PC-3 (cell line): Measurements from ENCODE around the gene CSNK1D. TPM values are rescaled to one million over a fixed set of nuclear protein-coding genes. Genes with fewer than 3 reads are reported as not detected.

ENCODE experiments used
- ATAC-seq: fragments of 200-7000 bp; cut with Tn5 transposase; 2 replicates; pipeline ENCODE4 v1.9.1; 2020; ENCODE audit warnings: mild to moderate bottlenecking, moderate library complexity
- BruUV-seq: library from RNA; stranded (reverse); fragments of 400-500 nt; replicated peaks from 2 replicates; lab custom pipeline; 2021; lab: Mats Ljungman, UMichigan
- CTCF ChIA-PET: fragments of 300-600 bp; sonication (Branson Sonifier 250); formaldehyde crosslinking; loops from one replicate; lab custom pipeline; 2022; ENCODE audit warnings: antibody characterized with exemption; lab: Charles Lee
- POLR2A ChIA-PET: fragments of 300-600 bp; sonication (Branson Sonifier 250); formaldehyde crosslinking; loops from one replicate; lab custom pipeline; 2022; ENCODE audit warnings: antibody characterized with exemption; ENCODE audit not compliant: unreplicated experiment; lab: Charles Lee
- DNase-seq: peaks from one replicate; pipeline ENCODE4 v3.0.0-alpha.2; 2015
- H2AFZ ChIP-seq: fragments of 300-600 bp; sonication (generic); 2 replicates; pipeline ENCODE4 v1.6.0; 2016; ENCODE audit warnings: antibody characterized with exemption, low read length
- H3F3A ChIP-seq: fragments of 300-600 bp; sonication (generic); one replicate; pipeline ENCODE4 v1.6.0; 2017; ENCODE audit warnings: antibody characterized with exemption, low read length, control low read depth, mild to moderate bottlenecking; ENCODE audit not compliant: unreplicated experiment
- H3K27ac ChIP-seq: fragments of 300-600 bp; sonication (generic); 2 replicates; pipeline ENCODE4 v1.5.1; 2016; ENCODE audit warnings: mild to moderate bottlenecking, low read length
- H3K27me3 ChIP-seq: fragments of 300-600 bp; sonication (generic); 2 replicates; pipeline ENCODE4 v1.6.1; 2016; ENCODE audit warnings: low read length, mixed read lengths
- H3K36me3 ChIP-seq: fragments of 300-600 bp; sonication (generic); 2 replicates; pipeline ENCODE4 v1.6.1; 2016; ENCODE audit warnings: low read depth, mixed run types, low read length, mixed read lengths
- H3K4me1 ChIP-seq: fragments of 300-600 bp; sonication (generic); 2 replicates; pipeline ENCODE4 v1.5.1; 2016; ENCODE audit warnings: low read length; ENCODE audit not compliant: insufficient read depth
- H3K4me2 ChIP-seq: fragments of 300-600 bp; sonication (generic); 2 replicates; pipeline ENCODE4 v1.6.0; 2016; ENCODE audit warnings: low read length
- H3K4me3 ChIP-seq: fragments of 300-600 bp; sonication (generic); 2 replicates; pipeline ENCODE4 v1.5.1; 2016; ENCODE audit warnings: mild to moderate bottlenecking, low read length, mixed read lengths
- H3K79me2 ChIP-seq: fragments of 300-600 bp; sonication (generic); 2 replicates; pipeline ENCODE4 v1.6.1; 2017; ENCODE audit warnings: low read length, mixed read lengths
- H3K9ac ChIP-seq: fragments of 300-600 bp; sonication (generic); 2 replicates; pipeline ENCODE4 v1.6.0; 2016; ENCODE audit warnings: mild to moderate bottlenecking, low read length
- H3K9me2 ChIP-seq: fragments of 300-600 bp; sonication (generic); replicated peaks from 2 replicates; pipeline ENCODE4 v1.6.1; 2016; ENCODE audit warnings: mixed run types, low read length, mixed read lengths
- H3K9me3 ChIP-seq: fragments of 300-600 bp; sonication (generic); 2 replicates; pipeline ENCODE4 v1.6.1; 2016; ENCODE audit warnings: low read length, mixed read lengths
- H4K20me1 ChIP-seq: fragments of 300-600 bp; sonication (generic); 2 replicates; pipeline ENCODE4 v1.6.1; 2016; ENCODE audit warnings: low read length, mixed read lengths
- EZH2 ChIP-seq: fragments of 300-600 bp; sonication (generic); IDR thresholded peaks from one replicate; pipeline ENCODE4 v1.6.1; 2017; ENCODE audit warnings: antibody characterized with exemption, mild to moderate bottlenecking, low read length; ENCODE audit not compliant: unreplicated experiment
- EZH2phosphoT487 ChIP-seq: fragments of 300-600 bp; sonication (generic); IDR thresholded peaks from 2 replicates; pipeline ENCODE4 v1.6.1; 2018; ENCODE audit warnings: mild to moderate bottlenecking, antibody characterized with exemption, low read length, borderline replicate concordance
- intact Hi-C: fragments of 100-400 bp; cut with micrococcal nuclease; formaldehyde crosslinking; loops from 2 replicates; pipeline ENCODE4 v1.9.0; 2023
- total RNA-seq: library from RNA; depleted of rRNA; stranded (reverse); fragments of >200 nt; gene quantifications from 2 replicates; pipeline ENCODE4 v1.2.3, GENCODE V29; 2014
- TF ChIP-seq, protein P1 (sequence below): fragments of 300-600 bp; sonication (generic); conservative IDR thresholded peaks from 2 replicates; pipeline ENCODE4 v1.5.1; 2017; ENCODE audit warnings: antibody characterized with exemption, low read depth, mild to moderate bottlenecking, low read length

The CSNK1D gene
- total RNA-seq, 1 experiment from 2014 or later, result 58.6 TPM

- H3K27me3 ChIP-seq, result no peaks in the 10 kb centered on the region
- H3F3A ChIP-seq, result no peaks in the 10 kb centered on the region
- POLR2A ChIA-PET, result no interaction called here
- H3K4me1 ChIP-seq, result peaks cover 31% of the 10 kb centered on the region
- H3K79me2 ChIP-seq, result peaks cover 14% of the 10 kb centered on the region
- CTCF ChIA-PET, result no interaction called here
- H2AFZ ChIP-seq, result no peak overlapping the region
- no peak overlapping the region for H3K27ac ChIP-seq
- BruUV-seq, result no TSS peak
- TF ChIP-seq EZH2 (no peak), EZH2phosphoT487 (no peak)
- TF ChIP-seq, protein P1, sequence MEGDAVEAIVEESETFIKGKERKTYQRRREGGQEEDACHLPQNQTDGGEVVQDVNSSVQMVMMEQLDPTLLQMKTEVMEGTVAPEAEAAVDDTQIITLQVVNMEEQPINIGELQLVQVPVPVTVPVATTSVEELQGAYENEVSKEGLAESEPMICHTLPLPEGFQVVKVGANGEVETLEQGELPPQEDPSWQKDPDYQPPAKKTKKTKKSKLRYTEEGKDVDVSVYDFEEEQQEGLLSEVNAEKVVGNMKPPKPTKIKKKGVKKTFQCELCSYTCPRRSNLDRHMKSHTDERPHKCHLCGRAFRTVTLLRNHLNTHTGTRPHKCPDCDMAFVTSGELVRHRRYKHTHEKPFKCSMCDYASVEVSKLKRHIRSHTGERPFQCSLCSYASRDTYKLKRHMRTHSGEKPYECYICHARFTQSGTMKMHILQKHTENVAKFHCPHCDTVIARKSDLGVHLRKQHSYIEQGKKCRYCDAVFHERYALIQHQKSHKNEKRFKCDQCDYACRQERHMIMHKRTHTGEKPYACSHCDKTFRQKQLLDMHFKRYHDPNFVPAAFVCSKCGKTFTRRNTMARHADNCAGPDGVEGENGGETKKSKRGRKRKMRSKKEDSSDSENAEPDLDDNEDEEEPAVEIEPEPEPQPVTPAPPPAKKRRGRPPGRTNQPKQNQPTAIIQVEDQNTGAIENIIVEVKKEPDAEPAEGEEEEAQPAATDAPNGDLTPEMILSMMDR, result no peak
- no peaks in the 10 kb centered on the region for H3K9me3 ChIP-seq
- no peak overlapping the region for H3K4me3 ChIP-seq
- H4K20me1 ChIP-seq, result no peaks in the 10 kb centered on the region
- ATAC-seq (no peak), DNase-seq (no peak)
- intact Hi-C loops, result no loop called here
- no peak overlapping the region for H3K4me2 ChIP-seq
- no peak overlapping the region for H3K9ac ChIP-seq
- H3K36me3 ChIP-seq, result no peaks in the 10 kb centered on the region
- no peaks in the 10 kb centered on the region for H3K9me2 ChIP-seq
Measured at GRCh38 chr17:82277851-82278250, 4.4 kb upstream of the CSNK1D start.

- no peaks in the 10 kb centered on the region for H3K9me2 ChIP-seq
- peaks cover 28% of the 10 kb centered on the region for H3K4me1 ChIP-seq
- H3F3A ChIP-seq, result no peaks in the 10 kb centered on the region
- no peak overlapping the region for H3K4me3 ChIP-seq
- TF ChIP-seq EZH2 (no peak), EZH2phosphoT487 (no peak)
- TF ChIP-seq, protein P1, result no peak
- ATAC-seq, result no peak
- no peaks in the 10 kb centered on the region for H3K9me3 ChIP-seq
- H3K79me2 ChIP-seq, result peaks cover 23% of the 10 kb centered on the region
- H4K20me1 ChIP-seq, result peaks cover 7% of the 10 kb centered on the region
- H3K27me3 ChIP-seq, result no peaks in the 10 kb centered on the region
- H3K36me3 ChIP-seq, result peaks cover 1% of the 10 kb centered on the region; the same call in 1 of the 2 replicates
- no TSS peak for BruUV-seq
- DNase-seq, result no peak
- intact Hi-C loops, result no loop called here
- no peak overlapping the region for H3K4me2 ChIP-seq
- CTCF ChIA-PET, result no interaction called here
- no peak overlapping the region for H2AFZ ChIP-seq
- H3K9ac ChIP-seq, result no peak overlapping the region
- H3K27ac ChIP-seq, result no peak overlapping the region
- POLR2A ChIA-PET, result no interaction called here
Measured at GRCh38 chr17:82276938-82277337, 3.4 kb upstream of the CSNK1D start.

DNA sequence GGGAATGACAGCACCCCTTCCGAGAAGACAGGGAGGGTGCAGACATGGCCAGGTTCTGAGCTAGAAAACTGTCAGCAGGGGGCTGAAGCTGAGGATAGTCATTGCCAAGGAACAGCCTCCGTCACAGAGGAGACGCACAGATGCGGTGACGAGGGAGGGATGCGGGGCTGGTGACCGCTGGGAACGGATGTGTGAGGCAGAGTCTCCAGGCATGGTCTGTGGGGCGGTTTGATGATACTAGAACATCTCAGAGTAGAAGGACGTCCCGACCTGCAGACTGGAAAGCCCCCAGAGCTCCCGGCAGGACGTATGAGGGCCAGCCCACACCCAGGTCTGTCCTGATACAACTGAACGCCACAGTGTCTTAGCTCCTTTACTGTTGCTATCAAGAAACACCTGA lies 1.8 kb upstream of the CSNK1D start:
- no peak overlapping the region for H3K4me3 ChIP-seq
- H3K27ac ChIP-seq, result no peak overlapping the region
- ATAC-seq (no peak), DNase-seq (no peak)
- H3K4me2 ChIP-seq, result no peak overlapping the region
- H3K9me2 ChIP-seq, result no peaks in the 10 kb centered on the region
- peaks cover 10% of the 10 kb centered on the region; the same call in 1 of the 2 replicates for H3K36me3 ChIP-seq
- H3K9ac ChIP-seq, result no peak overlapping the region
- BruUV-seq, result no TSS peak
- peaks cover 32% of the 10 kb centered on the region for H3K4me1 ChIP-seq
- H3F3A ChIP-seq, result no peaks in the 10 kb centered on the region
- no peak for TF ChIP-seq EZH2
- TF ChIP-seq, protein P1, result no peak
- POLR2A ChIA-PET, result no interaction called here
- intact Hi-C loops, result no loop called here
- CTCF ChIA-PET, result no interaction called here
- H3K79me2 ChIP-seq, result peaks cover 39% of the 10 kb centered on the region
- H3K27me3 ChIP-seq, result no peaks in the 10 kb centered on the region
- no peaks in the 10 kb centered on the region for H3K9me3 ChIP-seq
- peaks cover 23% of the 10 kb centered on the region for H4K20me1 ChIP-seq
- no peak overlapping the region for H2AFZ ChIP-seq
